Keratinocyte (primary cell): ENCODE results near the gene ERVH48-1.
"Not testable (repeated sequence)": the region's sequence is repeated elsewhere in the genome, so short reads cannot be mapped to it uniquely, and the experiment has no call there.

Experiments
- EZH2 ChIP-seq: IDR thresholded peaks from one replicate; pipeline ENCODE4 v1.6.1; 2012; ENCODE audit warnings: inconsistent platforms, mild to moderate bottlenecking, low read length, moderate library complexity
- TF ChIP-seq, protein P1 (sequence below), 3 experiments: IDR thresholded peaks in 1 of 3; conservative IDR thresholded peaks in 1 of 3; optimal IDR thresholded peaks in 1 of 3; 2 replicates in 2 of 3; 3 replicates in 1 of 3; pipeline versions ENCODE3 to v1.5.1; 2011; ENCODE audit warnings: low read length in 3 of 3, mild to moderate bottlenecking in 3 of 3, moderate library complexity in 2 of 3, control low read depth in 1 of 3, inconsistent platforms in 1 of 3; ENCODE audit not compliant: insufficient read depth in 2 of 3; ENCODE audit errors: extremely low read depth in 1 of 3

DNA sequence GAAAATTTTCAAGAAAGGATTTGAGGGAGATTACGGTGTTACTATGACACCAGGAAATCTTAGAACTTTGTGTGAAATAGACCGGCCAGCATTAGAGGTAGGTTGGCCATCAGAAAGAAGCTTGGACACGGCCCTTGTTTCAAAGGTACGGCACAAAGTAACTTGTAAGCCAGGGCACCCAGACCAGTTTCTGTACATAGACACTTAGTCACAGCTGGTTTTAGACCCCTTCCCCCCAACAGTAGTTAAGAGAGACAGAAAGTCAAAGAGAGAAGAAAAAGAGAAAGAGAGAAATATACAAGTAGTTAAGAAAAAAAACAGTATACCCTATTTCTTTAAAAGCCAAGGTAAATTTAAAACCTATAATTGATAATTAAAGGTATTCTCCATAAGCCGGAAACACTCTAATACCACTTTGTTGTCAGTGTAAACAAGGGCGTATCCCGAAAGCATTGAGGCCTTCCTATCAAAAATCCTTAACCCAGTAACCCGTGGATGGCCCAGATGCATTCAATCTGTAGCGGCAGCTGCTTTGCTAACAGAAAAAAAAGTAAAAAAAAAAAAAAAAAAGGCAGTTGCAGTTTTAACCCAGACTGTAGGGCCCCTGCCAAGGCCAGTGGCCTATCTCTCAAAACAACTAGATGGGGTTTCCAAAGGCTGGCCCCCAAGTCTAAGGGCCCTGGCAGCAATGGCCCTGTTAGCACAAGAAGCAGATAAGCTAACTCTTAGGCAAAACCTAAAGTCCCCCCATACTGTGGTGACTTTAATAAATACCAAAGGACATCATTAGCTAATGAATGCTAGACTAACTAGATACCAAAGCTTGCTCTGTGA, 7.9 kb upstream of the ERVH48-1 start:
- TF ChIP-seq, protein P1, sequence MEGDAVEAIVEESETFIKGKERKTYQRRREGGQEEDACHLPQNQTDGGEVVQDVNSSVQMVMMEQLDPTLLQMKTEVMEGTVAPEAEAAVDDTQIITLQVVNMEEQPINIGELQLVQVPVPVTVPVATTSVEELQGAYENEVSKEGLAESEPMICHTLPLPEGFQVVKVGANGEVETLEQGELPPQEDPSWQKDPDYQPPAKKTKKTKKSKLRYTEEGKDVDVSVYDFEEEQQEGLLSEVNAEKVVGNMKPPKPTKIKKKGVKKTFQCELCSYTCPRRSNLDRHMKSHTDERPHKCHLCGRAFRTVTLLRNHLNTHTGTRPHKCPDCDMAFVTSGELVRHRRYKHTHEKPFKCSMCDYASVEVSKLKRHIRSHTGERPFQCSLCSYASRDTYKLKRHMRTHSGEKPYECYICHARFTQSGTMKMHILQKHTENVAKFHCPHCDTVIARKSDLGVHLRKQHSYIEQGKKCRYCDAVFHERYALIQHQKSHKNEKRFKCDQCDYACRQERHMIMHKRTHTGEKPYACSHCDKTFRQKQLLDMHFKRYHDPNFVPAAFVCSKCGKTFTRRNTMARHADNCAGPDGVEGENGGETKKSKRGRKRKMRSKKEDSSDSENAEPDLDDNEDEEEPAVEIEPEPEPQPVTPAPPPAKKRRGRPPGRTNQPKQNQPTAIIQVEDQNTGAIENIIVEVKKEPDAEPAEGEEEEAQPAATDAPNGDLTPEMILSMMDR (optimal IDR thresholded peaks at IDR 0.05 in 1 of 3, IDR thresholded peaks at IDR 0.05 in 1 of 3, conservative IDR thresholded peaks at IDR 0.05 in 1 of 3; ENCODE audit: extremely low read depth in 1 of 3, insufficient read depth in 2 of 3, low read length in 3 of 3), result not testable (repeated sequence)
- not testable (repeated sequence) for TF ChIP-seq EZH2
